Activated CD8-positive, alpha-beta memory T cell treated with anti-CD3 and anti-CD28 coated beads for 4 hours (primary cell): ENCODE measurements around the gene CNTD1.

Source experiments
- DNase-seq, 2 donors: peaks; one replicate each; pipeline ENCODE4 v3.0.0-alpha.2; 2020; ENCODE audit warnings: low read depth in 2 of 2

Gene CNTD1

DNA sequence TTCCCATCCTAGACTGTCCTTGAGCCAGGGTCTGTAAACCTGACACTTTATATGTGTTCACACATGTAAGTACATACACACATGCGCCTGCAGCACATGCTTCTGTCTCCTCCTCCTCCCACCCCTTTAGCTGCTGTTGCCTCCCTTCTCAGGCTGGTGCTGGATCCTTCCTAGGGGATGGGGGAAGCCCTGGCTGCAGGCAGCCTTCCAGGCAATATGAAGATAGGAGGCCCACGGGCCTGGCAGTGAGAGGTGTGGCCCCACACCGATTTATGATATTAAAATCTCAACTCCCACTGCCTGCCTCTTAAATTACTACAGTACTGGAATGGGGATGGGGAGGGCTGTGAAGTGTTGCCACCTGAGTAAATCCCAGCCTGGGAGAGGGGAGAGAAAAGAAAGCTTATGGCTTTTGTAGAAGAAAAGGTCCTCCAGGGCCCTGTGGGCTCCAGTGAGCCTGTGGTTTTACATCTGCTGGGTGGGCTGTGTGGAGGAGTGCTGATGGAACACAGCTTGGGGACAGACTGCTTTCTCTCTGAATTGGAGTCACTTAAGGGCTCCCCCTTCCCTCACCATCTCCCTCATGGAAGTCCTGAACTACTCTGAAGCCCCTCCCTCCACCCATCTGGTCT is 19.2 kb upstream of the CNTD1 start:
- DNase-seq, result no peak

- no peak for DNase-seq
Observed at GRCh38 chr17:42779936-42780850, 18.5 kb upstream of the CNTD1 start, which contains the start of gene WNK4. TSS of gene WNK4 (plus strand) at chr17:42780610. CDS start at chr17:42780699, 89 bp downstream.

- DNase-seq, result no peak
Observed at GRCh38 chr17:42780851-42781638, 17.6 kb upstream of the CNTD1 start.

DNA sequence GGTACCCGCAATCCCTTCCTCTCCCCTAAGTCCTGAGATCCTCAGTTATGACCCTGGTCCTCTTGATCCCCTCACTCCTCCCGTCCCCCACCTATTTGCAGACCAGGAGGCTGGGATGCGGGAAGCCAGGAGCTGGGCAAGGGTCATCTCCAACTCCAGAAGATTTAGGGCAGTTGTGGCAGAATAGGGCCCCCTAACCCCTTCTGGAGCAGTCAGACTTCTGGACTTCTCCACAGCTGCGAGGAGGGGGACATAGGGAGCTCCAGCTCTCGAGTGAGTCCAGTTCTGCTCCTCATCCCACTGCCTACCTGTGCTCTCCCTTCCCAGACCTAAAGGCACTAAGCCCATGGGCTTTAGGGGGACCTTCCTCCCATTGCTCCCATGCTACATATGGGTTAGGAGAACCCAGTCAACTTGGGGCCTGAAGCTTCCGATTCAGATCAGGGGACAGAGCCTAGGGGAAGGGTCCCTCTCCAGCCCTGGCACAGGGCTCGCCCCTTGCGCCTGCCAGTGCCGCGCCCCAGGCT is 17.0 kb upstream of the CNTD1 start:
- no peak for DNase-seq

DNA sequence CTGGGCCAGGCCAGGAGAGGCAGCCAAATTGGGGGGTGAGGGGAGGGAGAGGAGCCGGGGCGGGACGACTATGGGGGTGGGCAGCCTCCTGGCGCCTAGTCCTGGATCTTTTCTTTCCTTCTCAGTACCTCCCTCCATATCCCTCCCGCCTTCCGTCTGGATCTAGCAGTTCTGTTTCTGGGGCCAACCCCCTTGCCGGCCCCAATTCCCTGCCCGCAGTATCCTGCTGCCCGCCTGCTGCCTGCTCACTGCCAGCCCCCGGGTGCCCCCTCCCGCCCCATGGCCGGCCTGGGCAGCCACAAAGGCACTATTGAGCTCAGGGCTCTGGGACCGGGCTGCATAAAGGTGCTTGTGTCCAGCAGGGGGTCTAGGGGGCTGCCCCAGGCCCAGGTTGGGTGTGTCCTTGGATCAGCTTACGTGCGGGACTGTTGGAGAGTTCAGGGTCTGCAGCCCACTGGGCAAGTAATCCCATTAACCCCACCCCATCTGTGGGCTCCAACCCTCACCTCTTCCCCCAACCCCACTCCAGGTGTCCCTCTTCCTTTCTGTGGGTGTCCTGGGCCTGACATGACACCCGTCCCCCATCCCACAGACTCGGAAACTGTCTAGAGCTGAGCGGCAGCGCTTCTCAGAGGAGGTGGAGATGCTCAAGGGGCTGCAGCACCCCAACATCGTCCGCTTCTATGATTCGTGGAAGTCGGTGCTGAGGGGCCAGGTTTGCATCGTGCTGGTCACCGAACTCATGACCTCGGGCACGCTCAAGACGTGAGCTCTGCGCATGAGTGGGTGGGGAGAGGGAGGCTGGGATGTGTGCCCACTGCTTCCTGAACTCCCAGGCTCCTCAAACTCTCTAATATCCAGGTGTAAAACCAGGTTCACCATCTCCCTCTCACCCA is 16.2 kb upstream of the CNTD1 start:
- no peak for DNase-seq

DNA sequence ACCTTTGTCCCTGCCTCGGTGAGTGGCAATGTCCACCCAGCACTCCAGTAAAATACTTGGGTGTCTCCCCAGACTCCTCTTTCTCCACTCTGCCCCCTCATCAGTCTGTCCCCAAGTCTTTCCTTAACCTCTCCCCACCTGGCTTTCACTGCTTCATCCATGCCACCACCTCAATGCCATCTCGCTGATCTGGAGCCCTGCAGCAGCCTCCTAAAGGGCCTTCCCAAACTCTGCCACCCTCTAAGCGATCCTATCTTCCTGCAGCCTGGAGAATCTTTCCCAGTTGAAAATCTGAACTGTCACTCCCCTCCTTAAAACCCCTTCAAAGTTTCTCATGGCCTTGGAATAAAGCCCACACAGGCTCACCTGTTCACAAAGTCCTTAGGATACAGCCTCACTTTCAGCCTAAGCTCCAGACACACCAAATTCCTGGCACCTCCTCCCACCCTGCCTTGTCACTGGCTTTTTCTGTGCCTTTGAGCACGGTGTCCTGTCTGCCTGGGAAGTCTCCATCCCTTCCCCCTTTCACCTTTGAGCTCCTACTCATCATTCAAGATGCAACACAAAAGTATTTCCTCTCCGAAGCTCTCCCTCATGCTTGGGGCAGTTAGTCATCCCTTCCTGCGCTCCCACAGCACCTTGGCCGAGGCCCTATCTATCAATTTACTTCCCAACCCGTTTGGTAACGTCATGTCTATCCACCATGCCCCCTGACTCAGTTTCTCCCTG is 15.4 kb upstream of the CNTD1 start:
- no peak for DNase-seq

DNA sequence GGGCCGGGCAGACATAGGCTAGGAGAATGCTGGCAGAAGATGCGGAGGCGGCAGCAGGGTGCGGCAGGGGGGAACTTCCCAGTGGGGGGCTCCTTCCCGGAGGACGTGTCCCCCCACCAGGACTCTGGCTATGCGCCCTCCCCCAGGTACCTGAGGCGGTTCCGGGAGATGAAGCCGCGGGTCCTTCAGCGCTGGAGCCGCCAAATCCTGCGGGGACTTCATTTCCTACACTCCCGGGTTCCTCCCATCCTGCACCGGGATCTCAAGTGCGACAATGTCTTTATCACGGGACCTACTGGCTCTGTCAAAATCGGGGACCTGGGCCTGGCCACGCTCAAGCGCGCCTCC is 14.9 kb upstream of the CNTD1 start:
- DNase-seq, result no peak

DNA sequence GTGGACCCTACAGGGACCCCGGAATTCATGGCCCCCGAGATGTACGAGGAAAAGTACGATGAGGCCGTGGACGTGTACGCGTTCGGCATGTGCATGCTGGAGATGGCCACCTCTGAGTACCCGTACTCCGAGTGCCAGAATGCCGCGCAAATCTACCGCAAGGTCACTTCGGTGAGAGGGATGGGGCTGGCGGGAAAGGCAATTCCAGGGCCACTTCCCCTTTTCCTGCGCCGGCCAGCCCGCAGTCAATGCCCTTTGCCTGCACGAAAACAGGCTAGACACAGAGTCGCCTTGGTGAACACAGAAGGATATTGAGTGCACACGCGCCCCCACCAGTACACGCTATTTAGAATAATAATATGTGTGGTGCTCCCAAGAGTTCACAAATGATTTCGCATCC is 14.3 kb upstream of the CNTD1 start:
- no peak for DNase-seq

- DNase-seq, result no peak
Observed at GRCh38 chr17:42784811-42785592, 13.7 kb upstream of the CNTD1 start.

DNA sequence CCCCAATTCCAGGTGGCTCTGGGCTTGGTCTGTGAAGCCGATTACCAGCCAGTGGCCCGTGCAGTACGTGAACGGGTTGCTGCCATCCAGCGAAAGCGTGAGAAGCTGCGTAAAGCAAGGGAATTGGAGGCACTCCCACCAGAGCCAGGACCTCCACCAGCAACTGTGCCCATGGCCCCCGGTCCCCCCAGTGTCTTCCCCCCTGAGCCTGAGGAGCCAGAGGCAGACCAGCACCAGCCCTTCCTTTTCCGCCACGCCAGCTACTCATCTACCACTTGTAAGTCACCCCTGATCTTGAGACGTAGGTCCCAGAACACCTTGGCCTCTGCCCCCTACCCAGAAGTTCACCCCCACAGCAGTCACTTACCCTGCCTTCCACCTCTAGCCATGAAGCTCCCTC is 11.4 kb upstream of the CNTD1 start:
- DNase-seq, result no peak

GRCh38 chr17:42791948-42792347 is 6.7 kb upstream of the CNTD1 start:
- DNase-seq, result no peak

- DNase-seq, result no peak
Observed at GRCh38 chr17:42792545-42792944, 6.1 kb upstream of the CNTD1 start.

- no peak for DNase-seq
Observed at GRCh38 chr17:42795061-42795460, 3.6 kb upstream of the CNTD1 start.

- no peak for DNase-seq
Observed at GRCh38 chr17:42795465-42795864, 3.2 kb upstream of the CNTD1 start.

- DNase-seq, result no peak
Observed at GRCh38 chr17:42796066-42796758, 2.4 kb upstream of the CNTD1 start.

DNA sequence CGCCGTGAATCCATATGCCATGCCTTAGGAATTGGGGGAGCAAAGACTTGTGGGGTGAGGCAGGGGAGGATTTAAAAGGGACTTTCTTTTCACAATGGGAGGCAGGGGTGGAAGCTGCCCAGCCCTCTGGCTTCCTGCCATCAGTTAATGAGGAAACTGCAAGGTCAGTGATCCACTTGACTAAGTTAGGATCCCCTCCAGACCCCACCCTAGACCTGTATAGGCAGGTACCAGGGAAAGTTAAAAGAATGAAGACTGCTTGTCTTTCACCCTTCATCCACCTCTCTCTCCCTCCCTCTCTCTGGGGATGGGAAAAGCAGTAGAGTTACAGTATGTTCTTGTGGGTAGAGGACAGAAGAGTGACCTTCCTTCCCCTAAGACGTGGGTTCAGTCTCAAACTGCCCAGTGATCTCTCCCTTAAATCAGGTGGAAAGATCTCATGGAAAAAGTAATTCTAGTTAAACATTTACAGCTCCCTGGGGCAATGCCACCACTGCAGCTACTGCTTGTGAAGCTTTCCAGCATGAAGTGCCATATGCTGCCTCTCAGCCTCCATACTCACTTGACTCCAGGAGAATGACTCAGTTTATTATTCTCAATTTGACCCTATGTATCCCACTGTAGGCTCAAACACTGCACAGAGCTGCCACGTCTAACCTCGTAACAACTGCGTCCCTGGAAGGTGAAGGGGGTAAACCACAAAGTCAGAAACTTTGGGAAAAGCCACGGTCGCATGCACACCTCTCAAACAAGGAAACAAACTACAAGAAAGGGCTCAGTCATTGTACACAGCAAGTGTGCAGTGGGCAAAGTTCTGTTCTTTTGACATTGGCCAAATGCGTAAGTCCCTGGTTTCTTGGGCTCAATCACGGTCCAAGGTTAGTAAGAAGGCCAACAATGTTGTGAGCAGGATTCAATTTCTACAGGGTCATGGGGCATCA is 1.3 kb upstream of the CNTD1 start:
- DNase-seq, result no peak

GRCh38 chr17:42798011-42798382 is 664 bp upstream of the CNTD1 start:
- no peak for DNase-seq
